GM03348 (cell line): Measurements from ENCODE around the gene EPHB6.

Experiments
- DNase-seq: peaks from one replicate; pipeline ENCODE4 v3.0.0; 2012; ENCODE audit warnings: low spot score

Gene EPHB6

DNA sequence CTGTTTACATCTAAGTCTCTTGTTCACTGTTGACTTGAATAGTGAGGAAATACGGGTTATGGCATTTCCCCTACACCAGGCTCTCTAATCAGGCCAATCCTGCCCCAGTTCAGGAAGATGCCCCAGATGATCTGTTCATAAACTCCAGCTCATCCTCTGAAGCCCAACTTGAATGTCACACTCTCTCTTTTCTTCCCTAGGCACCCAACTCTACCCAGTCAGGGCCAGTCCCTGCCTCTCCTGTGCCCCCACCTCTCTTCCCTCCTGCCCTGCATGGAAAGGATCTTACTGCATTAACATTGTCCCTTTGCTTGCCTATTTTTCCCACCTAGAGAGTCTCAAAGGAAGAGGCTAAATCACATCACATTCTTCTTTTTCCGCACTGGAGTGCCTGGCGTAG lies 41.3 kb downstream of the EPHB6 start:
- DNase-seq = no peak

DNA sequence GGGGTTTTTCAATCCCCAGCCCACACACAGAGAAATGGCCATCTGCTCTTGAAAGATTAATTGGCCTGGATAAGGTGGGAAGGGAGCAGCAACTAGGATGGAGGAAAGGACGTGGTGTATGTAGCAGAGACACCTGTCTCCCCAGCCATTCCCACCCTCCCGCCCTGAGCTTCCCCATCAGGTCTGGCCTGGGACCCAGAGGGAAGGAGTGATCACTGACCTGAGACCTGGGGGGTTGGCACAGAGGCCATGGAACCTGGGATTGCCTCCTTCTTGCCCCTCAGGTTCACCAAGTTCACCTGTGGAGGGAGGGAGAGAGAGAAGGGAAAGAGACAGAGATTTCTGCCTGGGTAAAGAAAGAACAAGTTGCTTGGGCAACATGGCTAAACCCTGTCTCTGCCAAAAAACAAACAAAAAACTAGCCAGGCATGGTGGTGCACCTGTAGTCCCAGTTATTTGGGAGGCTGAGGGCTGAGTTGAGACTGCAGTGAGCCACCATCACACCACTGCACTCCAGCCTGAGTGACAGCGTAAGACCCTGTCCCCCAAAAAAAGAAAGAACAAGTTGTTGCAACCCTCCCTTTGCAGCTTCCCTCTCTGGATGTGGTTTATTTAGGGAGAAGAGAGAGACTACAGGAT lies 42.0 kb downstream of the EPHB6 start:
- DNase-seq = no peak

DNA sequence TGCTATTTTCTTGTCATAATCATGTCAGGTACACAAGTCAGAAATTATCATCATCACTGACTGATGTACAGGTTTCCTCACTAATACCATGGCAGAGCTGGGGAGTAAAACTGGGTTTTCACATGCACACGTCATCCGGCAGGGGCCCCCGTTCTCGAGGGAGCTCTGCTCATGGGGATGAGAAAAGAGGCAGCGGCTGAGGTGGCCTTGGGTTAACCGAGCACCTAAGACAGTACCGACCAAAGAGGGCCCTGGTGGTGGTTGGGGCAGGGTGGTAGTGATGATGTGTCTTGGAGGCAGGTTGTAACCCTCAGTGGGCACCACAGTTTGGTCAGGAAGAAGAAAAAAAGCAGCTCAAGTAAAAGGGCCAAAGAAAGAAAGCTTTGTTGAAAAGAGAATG lies 42.8 kb downstream of the EPHB6 start:
- no peak for DNase-seq

GRCh38 chr7:142898377-142899170 lies 43.7 kb downstream of the EPHB6 start:
- no peak for DNase-seq

DNA sequence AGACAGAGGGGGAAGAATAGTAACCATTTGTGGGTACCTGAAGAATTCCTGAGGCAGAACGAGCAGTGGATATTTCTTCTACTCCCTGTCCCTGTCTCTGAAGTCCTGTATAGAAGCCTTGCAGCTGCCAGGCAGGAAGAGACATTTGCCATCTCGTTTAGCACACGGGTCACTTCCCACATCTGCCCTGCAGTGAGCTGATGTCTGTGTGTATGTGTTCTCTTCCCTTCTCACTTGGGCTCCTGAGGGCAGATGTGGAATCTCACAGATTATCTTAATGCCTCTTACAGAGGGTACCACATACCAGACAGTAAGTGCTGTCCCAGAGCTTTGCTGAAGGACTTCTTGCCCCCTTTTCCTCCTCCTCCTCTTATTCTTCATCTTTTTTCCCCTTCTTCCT lies 44.8 kb downstream of the EPHB6 start:
- no peak for DNase-seq

DNA sequence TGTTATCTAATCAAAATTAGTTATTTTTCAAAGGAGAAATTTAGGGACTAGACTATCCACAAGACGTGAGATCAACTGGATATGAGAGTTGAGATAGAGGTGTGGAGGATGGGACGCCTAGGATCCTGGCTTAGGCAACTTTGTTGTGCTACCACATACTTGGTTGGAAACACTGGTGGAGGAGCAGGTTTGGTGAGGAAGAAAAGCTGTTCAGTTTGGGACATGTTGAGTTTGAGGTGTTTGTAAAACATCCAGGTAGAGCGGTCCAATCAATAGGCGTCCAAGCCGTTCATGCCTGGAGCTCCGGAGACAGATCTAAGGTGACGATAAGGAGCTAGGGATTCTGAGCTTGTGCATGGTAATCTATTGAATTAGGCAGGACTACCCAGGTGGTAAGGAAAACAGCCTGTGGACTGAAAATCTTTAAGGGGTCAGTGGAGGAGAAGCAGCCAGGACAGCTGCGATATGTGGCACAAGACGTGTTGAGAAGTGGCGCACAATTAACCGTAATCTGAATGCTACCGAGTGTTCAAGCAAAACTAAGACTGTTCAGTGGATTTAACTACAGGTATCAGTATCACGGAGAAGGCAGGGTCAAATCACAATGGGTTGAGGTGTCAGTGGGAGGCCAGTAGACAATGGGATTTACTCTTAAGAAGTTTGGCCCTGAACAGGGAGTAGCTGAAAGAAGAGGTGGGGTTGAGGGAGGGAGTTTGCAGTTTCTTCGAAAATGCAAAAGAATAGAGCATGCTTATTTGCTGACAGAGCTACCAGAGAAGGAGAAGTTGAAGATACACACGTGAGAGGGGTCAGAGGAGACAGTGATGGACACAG lies 46.8 kb downstream of the EPHB6 start:
- no peak for DNase-seq

DNA sequence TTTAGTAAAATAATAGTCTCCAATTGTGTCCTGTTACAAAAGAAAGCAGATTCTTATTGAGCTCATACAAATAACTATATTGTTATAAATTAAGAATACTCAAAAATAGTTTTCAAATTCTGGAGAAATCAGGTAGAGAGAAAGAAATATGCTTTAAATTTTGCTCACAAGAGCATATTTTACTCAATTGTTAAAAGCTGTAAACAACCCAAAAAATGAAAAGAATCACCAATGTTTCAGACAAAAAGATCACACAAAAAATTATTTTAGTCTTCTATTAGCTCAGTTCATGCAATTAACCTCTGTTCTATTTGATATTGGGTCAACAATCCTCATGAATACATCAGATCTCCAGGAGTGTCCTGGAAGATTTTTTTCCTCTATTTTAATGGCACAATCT lies 49.3 kb downstream of the EPHB6 start:
- DNase-seq = no peak

DNA sequence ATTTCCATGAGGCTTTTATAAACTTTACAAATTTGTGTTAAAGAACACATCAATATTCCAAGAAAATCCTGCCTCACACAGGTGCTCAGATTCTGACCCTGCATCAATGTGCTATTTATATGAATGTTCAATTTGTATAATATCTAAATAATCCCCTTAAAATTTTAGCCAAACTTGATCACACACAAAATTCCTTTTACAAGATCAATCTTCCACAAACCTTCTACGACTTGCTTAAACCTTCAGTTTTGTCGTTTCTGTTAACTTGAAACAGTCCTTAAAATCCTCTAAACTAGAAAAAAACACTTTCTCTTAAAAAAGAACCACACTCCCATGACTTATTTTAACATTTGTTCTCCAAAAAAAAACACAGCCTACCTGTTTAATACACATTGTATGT lies 50.9 kb downstream of the EPHB6 start:
- DNase-seq = no peak

GRCh38 chr7:142906643-142907042 lies 51.8 kb downstream of the EPHB6 start:
- no peak for DNase-seq

GRCh38 chr7:142908290-142908689 lies 53.4 kb downstream of the EPHB6 start:
- no peak for DNase-seq

DNA sequence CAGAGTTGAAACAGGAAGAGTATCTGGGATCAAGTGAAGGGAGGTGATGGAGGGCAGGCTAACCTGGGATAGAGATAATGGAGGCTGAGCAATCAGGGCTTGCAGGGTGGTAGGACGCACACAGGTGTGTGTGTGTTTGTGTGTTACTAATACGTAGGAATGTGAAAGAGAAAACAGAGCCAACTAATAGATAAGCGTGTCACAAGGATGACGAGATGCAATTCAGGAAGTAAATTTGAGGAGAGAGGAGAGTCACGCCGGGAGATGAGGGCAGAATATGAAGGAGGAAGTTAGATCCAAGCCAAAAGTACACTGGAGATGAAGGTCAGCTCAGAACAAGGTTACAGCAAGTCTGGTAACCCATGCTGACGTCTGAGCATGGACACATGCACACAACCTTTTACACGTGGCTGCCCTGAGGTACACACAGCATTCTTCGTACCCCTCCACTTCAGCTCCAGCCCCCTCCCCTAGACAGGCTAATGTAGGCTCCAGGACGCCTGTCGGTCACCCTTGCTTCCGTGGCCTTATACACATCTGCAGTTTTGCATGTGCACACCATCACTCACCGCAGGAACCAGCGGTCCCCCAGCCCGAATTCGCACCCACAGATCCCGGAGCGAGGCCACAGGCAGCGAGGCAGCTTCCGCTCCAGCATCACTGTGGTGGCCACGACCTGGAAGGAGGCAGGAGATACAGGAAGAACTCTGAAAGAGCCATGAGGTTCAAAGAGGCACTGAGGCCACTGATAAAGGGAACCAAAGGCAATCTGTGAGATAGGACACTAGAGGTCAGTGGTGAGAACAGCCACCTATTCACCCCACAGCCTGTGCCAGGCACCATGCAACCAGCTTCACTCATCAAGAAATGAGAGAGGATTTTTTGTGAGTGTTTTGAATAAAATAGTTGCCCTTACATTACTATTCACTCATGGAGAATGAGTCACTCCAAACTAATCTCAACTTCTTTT lies 54.3 kb downstream of the EPHB6 start:
- peak; percentile 20 for DNase-seq

- no peak for DNase-seq
Observed at GRCh38 chr7:142910031-142910433, 55.2 kb downstream of the EPHB6 start.

DNA sequence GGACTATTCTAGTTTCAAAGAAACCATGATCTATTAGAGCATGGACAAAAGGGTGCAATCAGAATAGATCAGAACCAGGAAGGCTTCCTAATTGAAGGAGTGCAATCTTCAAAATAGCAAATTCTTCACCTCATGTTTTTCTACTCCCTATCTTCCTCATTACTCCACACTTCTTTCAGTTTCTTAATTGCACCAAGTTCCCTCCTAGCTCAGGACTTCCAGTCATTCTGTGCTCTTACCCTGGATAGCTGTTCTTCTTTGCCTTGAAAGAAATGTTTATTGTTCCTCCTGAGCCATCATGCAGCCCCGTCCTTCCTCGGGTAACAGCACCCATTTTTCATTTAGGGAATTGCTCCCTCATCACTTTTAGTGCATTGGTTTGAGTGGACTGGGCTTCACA lies 55.6 kb downstream of the EPHB6 start:
- no peak for DNase-seq

DNA sequence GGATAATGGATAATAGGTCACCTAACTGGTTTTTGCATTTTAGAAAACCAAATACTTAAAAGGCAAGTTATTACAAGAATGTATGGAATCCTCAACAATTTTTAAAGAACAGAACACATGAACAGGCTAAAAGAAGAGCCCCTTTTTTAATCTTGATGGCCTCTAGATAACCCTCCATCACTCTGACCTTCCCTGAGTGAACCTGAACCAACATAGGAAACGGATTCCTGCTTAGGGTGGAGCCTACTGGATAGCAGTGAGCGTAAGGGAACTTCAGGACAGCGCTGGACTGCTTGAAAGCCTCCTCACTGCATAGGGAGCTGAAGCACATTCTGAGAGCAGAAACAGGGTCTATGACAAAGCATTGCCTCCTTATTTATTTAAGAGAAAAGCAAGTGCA lies 58.2 kb downstream of the EPHB6 start:
- no peak for DNase-seq

DNA sequence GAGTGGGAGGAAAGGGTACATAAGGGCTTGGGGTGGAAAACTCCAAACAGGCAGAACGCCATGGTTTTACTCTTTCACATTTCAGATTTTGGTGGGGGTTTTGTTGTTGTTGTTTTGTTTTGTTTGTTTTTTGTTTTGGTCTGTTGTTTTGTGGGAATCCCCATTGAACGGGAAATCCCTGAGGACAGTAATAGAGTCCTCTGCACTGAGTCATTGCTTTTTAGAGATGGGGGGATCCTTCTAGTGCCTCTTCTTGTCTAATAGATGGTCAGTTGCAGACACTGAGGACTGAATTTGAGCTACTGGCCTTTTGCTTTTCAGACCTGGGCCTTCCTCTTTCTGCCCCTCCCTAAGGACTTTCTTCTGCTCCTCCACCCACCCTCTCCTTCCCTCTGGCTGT lies 58.7 kb downstream of the EPHB6 start:
- DNase-seq = no peak

- no peak for DNase-seq
Observed at GRCh38 chr7:142914121-142914520, 59.2 kb downstream of the EPHB6 start.

DNA sequence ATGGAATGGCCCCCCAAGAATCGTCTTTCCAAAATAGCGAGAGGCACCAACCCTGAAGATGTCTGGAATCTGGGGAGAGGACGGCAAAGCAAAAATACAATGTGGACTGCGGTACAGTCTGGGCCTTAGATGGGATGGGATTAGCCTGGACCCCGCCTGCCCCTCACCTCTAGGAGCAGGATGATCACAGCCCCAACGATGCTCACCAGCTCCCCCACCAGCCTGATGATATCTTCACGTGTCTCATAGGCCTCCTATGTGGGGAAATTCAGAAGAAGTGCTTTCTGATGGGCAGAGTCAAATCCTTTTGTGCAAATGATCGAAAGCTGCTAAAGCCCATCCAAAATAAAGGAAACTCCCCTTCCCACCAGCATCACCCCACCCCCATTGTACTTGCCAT lies 60.4 kb downstream of the EPHB6 start:
- no peak for DNase-seq

DNA sequence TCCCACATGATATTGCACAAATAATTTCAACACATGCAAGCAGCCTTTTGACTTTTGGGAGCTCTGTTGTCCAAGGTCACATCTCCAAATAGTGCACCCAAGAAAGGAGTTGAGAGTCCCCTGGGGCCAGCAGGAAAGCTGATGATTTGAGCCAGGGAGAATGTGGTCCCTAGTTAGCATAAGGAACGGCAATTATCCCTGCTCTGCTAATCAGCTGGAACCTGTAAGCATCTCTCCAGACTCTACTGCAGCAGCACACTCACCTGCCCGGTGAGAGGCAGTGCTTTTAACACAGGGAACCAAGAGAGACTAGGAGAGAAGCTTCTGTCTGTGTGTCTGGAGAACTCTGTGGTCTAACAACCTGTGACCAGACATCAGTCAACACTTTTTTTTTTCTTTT lies 61.6 kb downstream of the EPHB6 start:
- no peak for DNase-seq

DNA sequence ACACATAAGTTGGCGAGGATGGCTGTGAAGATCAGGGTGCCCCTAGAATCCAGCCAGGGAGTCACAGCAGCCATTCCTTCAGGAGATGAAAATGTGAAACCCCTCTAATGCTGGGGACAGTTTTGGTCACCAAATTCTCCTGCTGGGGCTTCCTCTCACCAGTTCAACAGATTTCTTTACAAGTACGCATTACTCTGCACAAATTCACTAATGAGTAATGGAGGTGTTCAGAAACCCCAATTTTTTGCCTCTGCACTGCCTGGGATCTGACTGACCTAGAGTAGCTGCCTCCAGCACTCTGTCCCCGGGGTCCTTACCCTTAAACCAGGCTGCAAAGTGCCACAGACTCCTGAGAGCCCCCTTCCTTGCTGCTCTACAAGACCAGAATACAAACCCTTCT lies 62.6 kb downstream of the EPHB6 start:
- no peak for DNase-seq

- DNase-seq = no peak
Observed at GRCh38 chr7:142918901-142919300, 64.0 kb downstream of the EPHB6 start.

DNA sequence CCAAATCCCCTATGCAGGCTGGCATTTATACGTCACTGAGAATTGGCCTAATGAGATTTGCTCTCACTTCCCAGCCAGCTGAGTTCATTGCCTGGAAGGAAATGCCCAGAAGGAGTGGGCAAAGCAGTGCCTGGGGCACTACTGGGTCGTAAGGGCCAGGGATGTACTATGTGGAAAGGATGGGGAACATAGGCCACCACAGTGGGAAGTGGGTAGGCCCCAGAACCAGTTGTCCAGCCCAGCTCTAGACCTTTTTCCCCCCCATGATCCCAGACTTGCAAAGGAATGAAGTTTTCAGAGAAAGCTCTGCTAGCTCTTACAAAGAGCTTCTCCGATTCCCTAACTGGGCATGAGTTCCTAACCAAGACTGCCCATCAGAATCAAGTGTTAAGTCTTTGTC lies 64.8 kb downstream of the EPHB6 start:
- DNase-seq = no peak
